IPS-18c (cell line): ENCODE measurements around the gene PCSK6.

Source experiments
- H3K4me3 ChIP-seq: 2 replicates; pipeline ENCODE4 v1.7.0; 2013; ENCODE audit warnings: low read depth, mild to moderate bottlenecking, low read length, moderate library complexity; ENCODE audit not compliant: insufficient read depth
- H3K9me3 ChIP-seq: one replicate; pipeline ENCODE4 v1.6.1; 2013; ENCODE audit warnings: mild to moderate bottlenecking, low read length, moderate library complexity; ENCODE audit not compliant: control insufficient read depth, insufficient read depth

PCSK6 gene

DNA sequence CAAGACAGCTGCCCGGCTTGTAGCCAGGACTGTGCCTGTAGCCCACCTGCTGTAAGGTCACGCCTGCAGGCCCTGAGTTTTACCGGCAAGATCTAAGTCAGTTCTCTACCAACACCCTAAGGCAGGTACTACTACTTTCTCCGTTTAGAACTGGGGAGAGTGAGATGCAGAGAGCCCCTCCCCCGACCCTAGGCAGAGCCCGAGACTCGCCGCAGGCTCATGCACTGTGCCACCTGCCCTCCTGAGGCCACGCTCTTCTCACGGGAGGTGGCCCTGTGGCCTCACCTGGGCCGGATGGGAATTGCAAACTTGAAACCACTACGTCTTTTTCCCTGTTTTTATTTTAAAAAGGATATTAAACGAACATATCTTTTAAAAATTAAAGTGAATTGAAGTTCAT lies 36.9 kb upstream of the PCSK6 start:
- no peaks in the 10 kb centered on the region for H3K9me3 ChIP-seq
- no peak overlapping the region for H3K4me3 ChIP-seq

DNA sequence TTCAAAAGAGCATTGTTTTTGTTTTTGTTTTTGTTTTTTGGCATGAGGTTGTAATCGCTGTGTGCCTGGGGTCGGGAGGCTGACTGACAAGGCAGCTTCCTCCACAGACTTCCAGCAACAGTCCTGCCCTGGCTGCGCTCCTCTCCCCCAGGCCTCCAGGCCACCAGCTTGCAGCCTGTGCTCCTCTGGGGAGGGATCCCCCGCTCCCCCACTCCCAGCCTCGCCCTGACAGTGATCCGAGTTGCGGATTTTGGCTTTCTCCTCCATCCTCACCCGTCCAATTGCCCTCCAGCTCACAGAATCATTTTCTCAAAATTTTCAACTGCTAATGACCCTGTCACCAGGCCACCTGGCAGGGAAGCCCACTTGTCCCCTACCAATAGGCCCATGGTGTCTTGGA lies 36.5 kb upstream of the PCSK6 start:
- Histone ChIP-seq H3K9me3 (no peaks in the 10 kb centered on the region), H3K4me3 (no peak overlapping the region)

GRCh38 chr15:101525087-101525669 lies 35.7 kb upstream of the PCSK6 start:
- H3K4me3 ChIP-seq, result no peak overlapping the region
- H3K9me3 ChIP-seq, result no peaks in the 10 kb centered on the region

DNA sequence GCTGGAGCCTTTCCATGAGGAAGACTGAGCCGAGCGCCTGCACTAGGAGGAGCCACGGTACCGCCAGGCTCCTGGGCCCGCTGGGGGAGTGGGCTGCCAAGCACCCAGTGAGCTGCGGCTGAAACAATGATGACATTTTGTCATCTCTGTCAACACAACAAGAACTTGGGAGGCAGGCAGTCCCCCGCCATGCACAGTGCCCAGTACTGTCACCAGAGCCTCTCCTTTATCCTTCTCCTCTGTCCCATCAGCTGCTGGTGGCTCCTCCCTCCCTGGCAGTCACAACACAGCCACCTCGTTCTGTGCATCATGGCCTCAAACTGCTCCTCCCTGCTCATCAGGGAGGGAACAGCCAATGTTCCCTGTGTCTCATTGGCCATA lies 34.0 kb upstream of the PCSK6 start:
- Histone ChIP-seq H3K9me3 (no peaks in the 10 kb centered on the region), H3K4me3 (no peak overlapping the region)

DNA sequence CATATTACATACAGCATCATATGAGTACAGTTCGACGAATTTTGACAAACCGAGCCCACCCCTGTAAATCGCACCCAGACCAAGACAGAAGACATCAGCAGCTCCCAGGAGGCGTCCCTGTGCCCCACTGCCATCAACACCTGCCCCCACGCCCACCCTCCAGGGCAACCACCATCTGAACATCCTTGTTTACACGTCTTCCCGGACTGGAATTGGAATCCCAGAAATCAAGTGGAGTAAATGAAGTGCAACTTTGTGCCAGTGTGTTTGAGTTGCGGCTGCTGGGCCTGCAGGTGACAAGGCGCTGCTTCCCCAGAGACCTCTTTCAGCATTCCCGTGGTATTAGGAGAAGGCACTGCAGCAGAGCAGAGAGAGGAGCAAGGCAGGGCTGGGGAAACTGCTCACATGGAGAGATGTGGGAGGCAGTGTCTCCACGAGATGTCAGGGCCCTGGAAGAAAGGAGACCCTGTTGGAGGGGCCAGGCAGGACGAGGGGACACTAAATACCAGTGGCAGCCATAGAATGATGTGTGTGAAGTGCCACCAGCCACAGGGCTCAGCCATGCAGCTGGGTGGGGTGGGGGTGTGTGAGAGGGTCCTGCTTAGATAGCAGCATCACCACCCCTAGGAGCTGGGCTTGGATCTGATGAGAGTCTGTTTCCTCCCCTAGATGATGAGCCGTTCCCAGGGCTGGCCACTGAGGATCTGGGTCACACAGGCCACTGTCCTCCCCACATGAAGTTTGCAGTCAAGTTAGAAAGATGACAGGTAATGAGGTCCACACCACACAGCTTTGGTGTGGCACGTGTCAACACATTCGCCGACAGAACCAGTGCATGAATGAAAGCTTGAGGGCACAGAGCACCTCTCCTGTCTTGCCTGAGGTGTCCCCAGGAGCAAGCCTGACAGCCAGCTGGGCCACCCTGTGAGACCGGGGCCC lies 33.4 kb upstream of the PCSK6 start:
- Histone ChIP-seq H3K4me3 (no peak overlapping the region), H3K9me3 (no peaks in the 10 kb centered on the region)

DNA sequence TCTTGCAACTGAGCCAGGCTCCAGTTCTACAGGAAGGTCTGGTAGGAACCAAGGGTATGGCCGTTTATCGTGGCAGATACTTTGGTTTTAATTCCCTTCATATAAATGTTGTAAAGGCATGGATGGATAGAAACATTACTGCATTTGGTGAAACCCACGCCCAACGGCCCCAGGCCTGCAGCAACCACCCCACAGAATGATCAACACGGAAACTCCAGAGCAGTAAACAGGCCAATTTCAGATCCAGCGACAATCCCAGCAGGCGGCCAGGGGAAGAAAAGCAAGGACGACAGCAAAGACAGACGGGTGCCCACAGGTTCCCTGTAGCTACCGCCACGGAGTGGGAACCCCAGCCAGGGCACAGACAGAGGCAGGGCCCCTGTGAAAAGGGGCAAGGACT lies 32.6 kb upstream of the PCSK6 start:
- H3K9me3 ChIP-seq, result peaks cover under 1% of the 10 kb centered on the region
- no peak overlapping the region for H3K4me3 ChIP-seq

DNA sequence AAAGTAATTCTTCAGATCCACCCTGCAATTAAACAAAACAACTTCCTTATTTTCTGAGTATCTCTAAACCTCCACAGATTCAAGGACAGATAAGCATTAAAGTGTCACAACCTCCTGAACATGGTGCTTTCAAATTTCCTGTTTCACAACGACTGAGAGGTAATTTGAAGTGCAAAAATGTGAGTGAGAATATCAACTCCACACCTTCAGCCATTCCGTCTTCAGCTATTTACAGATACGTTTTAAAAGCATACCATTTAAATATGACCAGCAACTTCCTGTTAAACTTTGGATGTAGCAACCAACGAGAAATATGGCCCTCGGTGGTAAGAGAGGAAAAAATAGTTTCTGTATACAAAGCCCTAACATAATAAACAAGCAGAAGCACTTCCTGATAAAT lies 32.1 kb upstream of the PCSK6 start:
- no peak overlapping the region for H3K4me3 ChIP-seq
- H3K9me3 ChIP-seq, result peaks cover 2% of the 10 kb centered on the region

DNA sequence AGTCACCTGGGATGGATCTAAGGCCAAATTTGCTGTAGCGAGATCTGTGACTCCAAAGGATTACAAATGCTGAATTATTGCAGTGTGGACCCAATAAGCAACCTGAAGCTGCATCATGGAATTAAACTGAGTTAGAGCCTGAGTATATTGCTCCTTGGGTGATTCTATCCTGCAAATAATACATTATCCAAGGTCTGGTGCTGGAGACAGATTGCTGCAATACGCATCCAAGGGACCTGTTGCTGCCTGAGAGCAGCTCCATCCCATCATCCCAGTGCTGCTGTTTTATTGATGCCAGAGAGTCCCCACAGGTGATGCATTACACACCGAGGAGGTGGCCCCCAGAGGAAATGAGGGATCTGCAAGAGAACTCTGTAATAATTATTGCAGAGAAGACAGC lies 31.6 kb upstream of the PCSK6 start:
- Histone ChIP-seq H3K4me3 (no peak overlapping the region), H3K9me3 (peaks cover 2% of the 10 kb centered on the region)

DNA sequence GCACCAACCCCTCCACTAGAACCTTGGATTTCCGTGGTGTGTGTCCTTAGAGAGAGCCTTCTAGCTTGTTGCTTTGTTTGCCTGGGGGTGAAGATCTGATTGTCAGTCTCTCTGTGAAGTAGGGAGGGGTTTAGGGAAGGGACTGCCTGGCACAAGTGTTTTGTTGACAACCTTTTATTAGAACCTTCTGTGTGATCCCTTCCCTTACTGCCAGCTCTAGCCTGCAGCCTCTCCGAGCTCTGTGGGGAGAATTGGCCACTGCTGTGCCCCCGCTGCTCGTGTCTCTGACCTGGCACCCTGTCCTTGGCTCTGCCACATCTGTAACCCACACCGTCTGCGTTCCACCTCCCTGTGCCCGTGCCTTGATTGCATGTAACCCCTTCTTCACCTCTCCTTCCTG lies 30.9 kb upstream of the PCSK6 start:
- Histone ChIP-seq H3K9me3 (peaks cover 2% of the 10 kb centered on the region), H3K4me3 (no peak overlapping the region)

- Histone ChIP-seq H3K4me3 (no peak overlapping the region), H3K9me3 (peaks cover 2% of the 10 kb centered on the region)
Measured at GRCh38 chr15:101517504-101517903, 28.0 kb upstream of the PCSK6 start.

DNA sequence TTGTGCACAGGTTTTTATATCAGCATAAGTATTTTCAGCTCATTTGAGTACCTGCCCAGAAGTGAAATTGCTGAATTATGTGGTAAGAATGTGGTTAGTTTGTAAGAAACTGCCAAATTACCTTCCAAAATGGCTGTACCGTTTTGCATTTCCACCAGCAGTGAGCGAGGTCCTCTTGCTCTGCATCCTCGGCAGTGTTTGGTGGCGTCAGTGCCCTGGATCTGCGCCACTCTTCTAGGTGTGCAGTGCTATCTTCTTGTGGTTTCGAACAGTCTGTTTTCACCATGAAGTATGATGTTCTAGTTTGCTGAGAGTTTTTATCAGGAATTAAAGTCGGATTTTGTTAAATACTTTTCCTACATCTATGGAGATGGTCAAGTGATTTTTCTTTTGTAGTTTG lies 24.8 kb upstream of the PCSK6 start:
- Histone ChIP-seq H3K9me3 (peaks cover 2% of the 10 kb centered on the region), H3K4me3 (no peak overlapping the region)

DNA sequence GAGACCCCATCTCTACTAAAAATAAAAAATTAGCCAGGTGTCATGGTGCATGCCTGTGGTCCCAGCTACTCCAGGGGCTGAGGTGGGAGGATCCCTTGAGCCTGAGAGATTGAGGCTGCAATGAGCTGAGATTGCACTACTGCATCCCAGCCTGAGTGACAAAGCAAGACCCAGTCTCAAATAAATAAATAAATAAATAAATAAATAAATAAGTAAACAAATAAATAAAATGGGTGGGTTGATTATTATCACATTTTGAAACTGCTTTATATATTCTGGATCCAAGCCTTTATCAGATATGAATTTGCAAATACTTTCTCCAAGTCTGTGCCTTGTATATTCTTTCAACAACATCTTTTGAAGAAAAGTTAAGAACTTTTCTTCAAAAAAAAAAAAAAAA lies 22.2 kb upstream of the PCSK6 start:
- H3K4me3 ChIP-seq, result no peak overlapping the region
- no peaks in the 10 kb centered on the region for H3K9me3 ChIP-seq

- Histone ChIP-seq H3K9me3 (no peaks in the 10 kb centered on the region), H3K4me3 (no peak overlapping the region)
Measured at GRCh38 chr15:101510212-101511197, 21.0 kb upstream of the PCSK6 start.

- H3K4me3 ChIP-seq, result no peak overlapping the region
- no peaks in the 10 kb centered on the region for H3K9me3 ChIP-seq
Measured at GRCh38 chr15:101509279-101509678, 19.8 kb upstream of the PCSK6 start.

DNA sequence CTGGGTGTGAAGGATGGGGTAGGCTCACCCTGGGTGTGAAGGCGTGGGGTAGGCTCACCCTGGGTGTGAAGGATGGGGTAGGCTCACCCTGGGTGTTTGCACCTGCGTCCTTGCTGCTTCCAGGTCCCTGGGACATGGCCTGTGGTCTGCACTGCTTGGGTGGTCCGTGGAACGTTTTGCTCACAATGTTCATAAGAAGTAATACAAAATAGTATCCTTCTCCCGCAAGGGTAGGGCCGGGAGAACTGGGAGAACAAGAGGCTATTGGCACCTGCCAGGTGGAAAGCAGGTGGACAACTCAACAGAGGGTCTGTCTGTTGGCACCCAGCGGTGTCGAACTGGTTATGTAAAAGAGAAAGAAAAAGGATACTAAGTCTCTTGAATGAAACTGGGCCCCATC lies 17.0 kb upstream of the PCSK6 start:
- Histone ChIP-seq H3K9me3 (no peaks in the 10 kb centered on the region), H3K4me3 (no peak overlapping the region)

DNA sequence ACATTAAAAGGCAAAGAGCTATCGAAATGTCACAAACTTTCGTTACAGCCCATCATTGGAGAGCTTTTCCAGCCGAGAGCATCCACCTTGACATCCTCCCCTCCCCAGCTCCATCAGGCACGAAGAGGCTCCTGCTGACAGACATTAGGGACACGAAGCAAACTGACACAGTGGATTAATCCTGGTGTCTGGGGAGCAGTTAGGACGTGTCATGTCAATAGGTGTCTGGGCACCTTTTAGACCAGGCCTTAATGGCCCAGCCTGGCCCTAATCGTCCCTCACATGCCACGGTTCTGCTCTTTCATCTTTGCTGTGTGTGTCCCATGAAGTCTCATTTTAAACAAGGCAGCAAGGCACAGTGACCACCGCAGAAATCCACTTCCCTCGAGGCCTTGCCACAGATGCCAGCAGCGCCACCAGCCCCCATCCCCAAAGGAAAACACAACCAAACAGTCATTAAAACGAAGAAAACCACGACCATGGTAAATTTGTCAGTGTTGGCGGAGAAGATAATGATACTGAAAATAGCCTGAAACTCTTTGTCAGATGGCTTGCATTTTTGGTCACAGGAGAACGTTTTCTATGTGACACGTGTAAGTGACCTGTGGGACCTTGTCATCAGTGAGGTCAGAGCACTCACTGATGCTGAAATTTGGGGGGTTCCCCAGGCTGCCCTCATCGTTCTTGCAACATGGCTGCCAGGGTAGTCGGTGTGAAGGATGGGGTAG lies 16.3 kb upstream of the PCSK6 start:
- Histone ChIP-seq H3K9me3 (no peaks in the 10 kb centered on the region), H3K4me3 (no peak overlapping the region)
